Fibroblast of pulmonary artery (primary cell): ENCODE results near the gene FTCDNL1.

Experiments
- DNase-seq: peaks from one replicate; pipeline ENCODE4 v3.0.0-alpha.2; 2010; ENCODE audit warnings: low read depth
- H3K4me3 ChIP-seq: replicated peaks from 2 replicates; pipeline ENCODE4 v1.5.1; 2011; ENCODE audit warnings: low read depth, mild to moderate bottlenecking, control low read depth, low read length, moderate library complexity
- CTCF ChIP-seq: IDR thresholded peaks from 2 replicates; pipeline ENCODE4 v1.5.1; 2011; ENCODE audit warnings: mild to moderate bottlenecking, control low read depth, low read length, inconsistent platforms; ENCODE audit errors: missing control alignments

The FTCDNL1 gene

GRCh38 chr2:199764273-199764800 lies 86.7 kb downstream of the FTCDNL1 start:
- no peak for DNase-seq
- H3K4me3 ChIP-seq: no peak overlapping the region
- TF ChIP-seq CTCF: no peak

GRCh38 chr2:199762963-199763362 lies 88.0 kb downstream of the FTCDNL1 start:
- no peak for TF ChIP-seq CTCF
- H3K4me3 ChIP-seq: no peak overlapping the region
- DNase-seq: no peak

- no peak overlapping the region for H3K4me3 ChIP-seq
- no peak for TF ChIP-seq CTCF
- no peak for DNase-seq
Measured at GRCh38 chr2:199760574-199760973, 90.4 kb downstream of the FTCDNL1 start.

GRCh38 chr2:199757233-199757870 lies 93.6 kb downstream of the FTCDNL1 start:
- DNase-seq: peak; percentile 3
- H3K4me3 ChIP-seq: no peak overlapping the region
- no peak for TF ChIP-seq CTCF

GRCh38 chr2:199756743-199757142 lies 94.2 kb downstream of the FTCDNL1 start:
- DNase-seq: no peak
- no peak overlapping the region for H3K4me3 ChIP-seq

GRCh38 chr2:199756211-199756610 lies 94.8 kb downstream of the FTCDNL1 start:
- TF ChIP-seq CTCF: no peak
- H3K4me3 ChIP-seq: no peak overlapping the region
- DNase-seq: no peak

More at GRCh38 chr2:199756743-199757142, 94.2 kb downstream of the FTCDNL1 start:
- TF ChIP-seq CTCF: no peak

GRCh38 chr2:199754766-199755165 lies 96.2 kb downstream of the FTCDNL1 start:
- no peak for TF ChIP-seq CTCF
- H3K4me3 ChIP-seq: no peak overlapping the region
- DNase-seq: no peak
